ENCODE measurements around the gene ZFC3H1.

GRCh38 chr12:71582925-71583324 is 80.7 kb downstream of the ZFC3H1 start:
- TF ChIP-seq, protein P1, sequence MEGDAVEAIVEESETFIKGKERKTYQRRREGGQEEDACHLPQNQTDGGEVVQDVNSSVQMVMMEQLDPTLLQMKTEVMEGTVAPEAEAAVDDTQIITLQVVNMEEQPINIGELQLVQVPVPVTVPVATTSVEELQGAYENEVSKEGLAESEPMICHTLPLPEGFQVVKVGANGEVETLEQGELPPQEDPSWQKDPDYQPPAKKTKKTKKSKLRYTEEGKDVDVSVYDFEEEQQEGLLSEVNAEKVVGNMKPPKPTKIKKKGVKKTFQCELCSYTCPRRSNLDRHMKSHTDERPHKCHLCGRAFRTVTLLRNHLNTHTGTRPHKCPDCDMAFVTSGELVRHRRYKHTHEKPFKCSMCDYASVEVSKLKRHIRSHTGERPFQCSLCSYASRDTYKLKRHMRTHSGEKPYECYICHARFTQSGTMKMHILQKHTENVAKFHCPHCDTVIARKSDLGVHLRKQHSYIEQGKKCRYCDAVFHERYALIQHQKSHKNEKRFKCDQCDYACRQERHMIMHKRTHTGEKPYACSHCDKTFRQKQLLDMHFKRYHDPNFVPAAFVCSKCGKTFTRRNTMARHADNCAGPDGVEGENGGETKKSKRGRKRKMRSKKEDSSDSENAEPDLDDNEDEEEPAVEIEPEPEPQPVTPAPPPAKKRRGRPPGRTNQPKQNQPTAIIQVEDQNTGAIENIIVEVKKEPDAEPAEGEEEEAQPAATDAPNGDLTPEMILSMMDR (IDR thresholded peaks at IDR 0.05) = no peak
- TF ChIP-seq EZH2 (IDR thresholded peaks at IDR 0.05) (no peak), EZH2phosphoT487 (IDR thresholded peaks at IDR 0.05) (no peak)
